SU-DHL-6 (cell line): Measurements from ENCODE around the gene ALK.

Experiments
- H2AFZ ChIP-seq: fragments of 200-600 bp; sonication (generic); 2 replicates; pipeline ENCODE4 v1.6.1; 2014; ENCODE audit warnings: low read depth, mild to moderate bottlenecking, moderate library complexity, mixed read lengths, antibody characterized with exemption, low read length; ENCODE audit not compliant: severe bottlenecking
- H3F3A ChIP-seq: fragments of 200-600 bp; shearing (Covaris generic); 2 replicates; pipeline ENCODE4 v1.6.0; 2016; ENCODE audit warnings: antibody characterized with exemption, mild to moderate bottlenecking; ENCODE audit not compliant: insufficient read depth
- H3K27ac ChIP-seq: fragments of 200-600 bp; sonication (generic); 2 replicates; pipeline ENCODE4 v1.5.1; 2016; ENCODE audit warnings: low read depth, mild to moderate bottlenecking, low read length, moderate library complexity, mixed read lengths
- H3K27me3 ChIP-seq: fragments of 200-600 bp; sonication (generic), shearing (Covaris generic); 2 replicates; pipeline ENCODE4 v1.6.0; 2014; ENCODE audit warnings: mild to moderate bottlenecking, low read length
- H3K36me3 ChIP-seq: fragments of 200-600 bp; sonication (generic); 2 replicates; pipeline ENCODE4 v1.6.1; 2014; ENCODE audit warnings: mild to moderate bottlenecking, low read length, mixed read lengths
- H3K4me2 ChIP-seq: fragments of 300-600, 200-600 bp; shearing (Covaris generic), sonication (generic); 2 replicates; pipeline ENCODE4 v1.6.0; 2014; ENCODE audit warnings: low read length, low read depth, mild to moderate bottlenecking; ENCODE audit not compliant: poor library complexity, severe bottlenecking
- H3K4me3 ChIP-seq: fragments of 200-600 bp; sonication (generic); 2 replicates; pipeline ENCODE4 v1.5.1; 2014; ENCODE audit warnings: antibody characterized with exemption, low read length, mild to moderate bottlenecking, mixed read lengths; ENCODE audit not compliant: insufficient read depth, poor library complexity, severe bottlenecking
- H3K79me2 ChIP-seq: fragments of 200-600 bp; sonication (generic); 2 replicates; pipeline ENCODE4 v1.6.1; 2014; ENCODE audit warnings: mild to moderate bottlenecking, low read length, moderate library complexity; ENCODE audit not compliant: insufficient read depth
- H3K9ac ChIP-seq: fragments of 200-600 bp; sonication (generic); 2 replicates; pipeline ENCODE4 v1.7.0; 2014; ENCODE audit warnings: mild to moderate bottlenecking, low read length
- H3K9me2 ChIP-seq: fragments of 200-600 bp; sonication (generic); replicated peaks from 2 replicates; pipeline ENCODE4 v1.6.1; 2014; ENCODE audit warnings: low read length; ENCODE audit not compliant: insufficient read depth
- H3K9me3 ChIP-seq: fragments of 200-600 bp; sonication (generic); 2 replicates; pipeline ENCODE4 v1.6.1; 2014; ENCODE audit warnings: low read length, mixed read lengths; ENCODE audit not compliant: insufficient read depth
- H4K20me1 ChIP-seq: fragments of 200-600 bp; sonication (generic); 2 replicates; pipeline ENCODE4 v1.6.1; 2014; ENCODE audit warnings: low read depth, mild to moderate bottlenecking, antibody characterized with exemption, low read length, moderate library complexity, mixed read lengths
- CTCF ChIP-seq: fragments of 200-600 bp; sonication (generic); IDR thresholded peaks from one replicate; pipeline ENCODE4 v1.5.1; 2017; ENCODE audit warnings: antibody characterized with exemption, mild to moderate bottlenecking, low read length, moderate library complexity; ENCODE audit not compliant: insufficient read depth, poor library complexity, severe bottlenecking
- EZH2phosphoT487 ChIP-seq: fragments of 200-600 bp; sonication (generic), shearing (Covaris generic); conservative IDR thresholded peaks from 2 replicates; pipeline ENCODE4 v1.6.1; 2018; ENCODE audit warnings: mild to moderate bottlenecking, antibody characterized with exemption, low read length, moderate library complexity, mixed read lengths

The ALK gene

GRCh38 chr2:29703336-29703735, 218.1 kb downstream of the ALK start:
- Histone ChIP-seq H3K9me3 (no peaks in the 10 kb centered on the region), H4K20me1 (no peaks in the 10 kb centered on the region), H3K4me3 (no peak overlapping the region), H2AFZ (no peak overlapping the region), H3K9me2 (no peaks in the 10 kb centered on the region), H3F3A (no peaks in the 10 kb centered on the region), H3K27me3 (no peaks in the 10 kb centered on the region), H3K4me2 (no peak overlapping the region), H3K79me2 (no peaks in the 10 kb centered on the region), H3K9ac (no peak overlapping the region), H3K27ac (no peak overlapping the region), H3K36me3 (no peaks in the 10 kb centered on the region)
- TF ChIP-seq CTCF (no peak), EZH2phosphoT487 (no peak)

- H3K36me3 ChIP-seq, result no peaks in the 10 kb centered on the region
- no peaks in the 10 kb centered on the region for H3F3A ChIP-seq
- H3K4me2 ChIP-seq, result no peak overlapping the region
- TF ChIP-seq CTCF (no peak), EZH2phosphoT487 (no peak)
- no peak overlapping the region for H2AFZ ChIP-seq
- H3K9ac ChIP-seq, result no peak overlapping the region
- H3K79me2 ChIP-seq, result no peaks in the 10 kb centered on the region
- H3K4me3 ChIP-seq, result no peak overlapping the region
- no peaks in the 10 kb centered on the region for H4K20me1 ChIP-seq
- H3K27ac ChIP-seq, result no peak overlapping the region
- H3K27me3 ChIP-seq, result no peaks in the 10 kb centered on the region
- no peaks in the 10 kb centered on the region for H3K9me2 ChIP-seq
- H3K9me3 ChIP-seq, result no peaks in the 10 kb centered on the region
Observed at GRCh38 chr2:29702276-29702675, 219.1 kb downstream of the ALK start.

- Histone ChIP-seq H3K27me3 (no peaks in the 10 kb centered on the region), H2AFZ (no peak overlapping the region), H3K27ac (no peak overlapping the region), H3K4me2 (no peak overlapping the region), H4K20me1 (no peaks in the 10 kb centered on the region), H3K9ac (no peak overlapping the region), H3K79me2 (no peaks in the 10 kb centered on the region), H3K9me3 (no peaks in the 10 kb centered on the region), H3K36me3 (no peaks in the 10 kb centered on the region), H3K4me3 (no peak overlapping the region), H3F3A (no peaks in the 10 kb centered on the region), H3K9me2 (no peaks in the 10 kb centered on the region)
- TF ChIP-seq EZH2phosphoT487 (no peak), CTCF (no peak)
Observed at GRCh38 chr2:29700560-29700959, 220.8 kb downstream of the ALK start.

GRCh38 chr2:29699045-29699444, 222.3 kb downstream of the ALK start:
- H3K4me3 ChIP-seq, result no peak overlapping the region
- H3K79me2 ChIP-seq, result no peaks in the 10 kb centered on the region
- no peaks in the 10 kb centered on the region for H4K20me1 ChIP-seq
- no peak overlapping the region for H3K4me2 ChIP-seq
- H3F3A ChIP-seq, result no peaks in the 10 kb centered on the region
- H3K36me3 ChIP-seq, result no peaks in the 10 kb centered on the region
- H3K9ac ChIP-seq, result no peak overlapping the region
- H3K9me3 ChIP-seq, result no peaks in the 10 kb centered on the region
- no peaks in the 10 kb centered on the region for H3K9me2 ChIP-seq
- H3K27ac ChIP-seq, result no peak overlapping the region
- H3K27me3 ChIP-seq, result no peaks in the 10 kb centered on the region
- TF ChIP-seq CTCF, result no peak
- no peak for TF ChIP-seq EZH2phosphoT487
- no peak overlapping the region for H2AFZ ChIP-seq
